Osteoblast (primary cell): ENCODE results near the gene TAC4. TPM values are rescaled to one million over a fixed set of nuclear protein-coding genes. Genes with fewer than 3 reads are reported as not detected.

Experiments used
- DNase-seq: peaks from one replicate; pipeline ENCODE4 v3.0.0; 2011; ENCODE audit warnings: low spot score, mixed read lengths; ENCODE audit not compliant: insufficient read length; ENCODE audit errors: missing footprints
- H2AFZ ChIP-seq: 2 replicates; pipeline ENCODE4 v1.6.0; 2011; ENCODE audit warnings: mild to moderate bottlenecking, low read length
- H3K27ac ChIP-seq: 2 replicates; pipeline ENCODE4 v1.5.1; 2011; ENCODE audit warnings: mild to moderate bottlenecking, low read depth, low read length, moderate library complexity
- H3K27me3 ChIP-seq: 2 replicates; pipeline ENCODE4 v1.6.0; 2012; ENCODE audit warnings: mild to moderate bottlenecking, control low read depth, inconsistent platforms, low read length, moderate library complexity; ENCODE audit not compliant: insufficient read depth
- H3K36me3 ChIP-seq: 2 replicates; pipeline ENCODE4 v1.5.1; 2011; ENCODE audit warnings: mild to moderate bottlenecking, low read length, control low read depth, moderate library complexity; ENCODE audit not compliant: insufficient read depth
- H3K4me1 ChIP-seq: 2 replicates; pipeline ENCODE4 v1.5.1; 2011; ENCODE audit warnings: mild to moderate bottlenecking, low read length, control low read depth, moderate library complexity; ENCODE audit not compliant: insufficient read depth
- H3K4me2 ChIP-seq: 2 replicates; pipeline ENCODE4 v1.6.0; 2011; ENCODE audit warnings: mild to moderate bottlenecking, low read length; ENCODE audit not compliant: insufficient read depth
- H3K4me3 ChIP-seq: fragments of 200-600 bp; sonication (generic); 3 replicates; pipeline ENCODE4 v1.5.1; 2012; ENCODE audit warnings: mild to moderate bottlenecking, low read length, inconsistent platforms; ENCODE audit not compliant: insufficient read depth
- H3K79me2 ChIP-seq: 2 replicates; pipeline ENCODE4 v1.6.0; 2012; ENCODE audit warnings: mild to moderate bottlenecking, low read length, control low read depth, inconsistent platforms; ENCODE audit not compliant: insufficient read depth
- H3K9me3 ChIP-seq: 2 replicates; pipeline ENCODE4 v1.5.1; 2011; ENCODE audit warnings: low read depth, low read length, control low read depth
- H4K20me1 ChIP-seq: 2 replicates; pipeline ENCODE4 v1.6.0; 2012; ENCODE audit warnings: mild to moderate bottlenecking, low read length, control low read depth; ENCODE audit not compliant: insufficient read depth
- total RNA-seq: library from RNA; depleted of rRNA; stranded (reverse); fragments of >200 nt; gene quantifications from 2 replicates; pipeline ENCODE4 v1.2.3, GENCODE V29; 2012
- TF ChIP-seq, protein P1 (sequence below): IDR thresholded peaks from 2 replicates; pipeline ENCODE4 v1.5.1; 2011; ENCODE audit warnings: mild to moderate bottlenecking, low read depth, low read length, moderate library complexity; ENCODE audit errors: extremely low read depth

The TAC4 gene
- total RNA-seq, 1 donor = not detected

GRCh38 chr17:49821466-49821865 lies 26.4 kb downstream of the TAC4 start:
- Histone ChIP-seq H4K20me1 (no peaks in the 10 kb centered on the region), H3K27me3 (no peaks in the 10 kb centered on the region), H3K4me2 (no peak overlapping the region), H3K36me3 (peaks cover 80% of the 10 kb centered on the region), H3K79me2 (peaks cover 25% of the 10 kb centered on the region), H2AFZ (no peak overlapping the region), H3K27ac (no peak overlapping the region), H3K9me3 (no peaks in the 10 kb centered on the region), H3K4me1 (peaks cover 16% of the 10 kb centered on the region), H3K4me3 (no peak overlapping the region)
- TF ChIP-seq, protein P1, sequence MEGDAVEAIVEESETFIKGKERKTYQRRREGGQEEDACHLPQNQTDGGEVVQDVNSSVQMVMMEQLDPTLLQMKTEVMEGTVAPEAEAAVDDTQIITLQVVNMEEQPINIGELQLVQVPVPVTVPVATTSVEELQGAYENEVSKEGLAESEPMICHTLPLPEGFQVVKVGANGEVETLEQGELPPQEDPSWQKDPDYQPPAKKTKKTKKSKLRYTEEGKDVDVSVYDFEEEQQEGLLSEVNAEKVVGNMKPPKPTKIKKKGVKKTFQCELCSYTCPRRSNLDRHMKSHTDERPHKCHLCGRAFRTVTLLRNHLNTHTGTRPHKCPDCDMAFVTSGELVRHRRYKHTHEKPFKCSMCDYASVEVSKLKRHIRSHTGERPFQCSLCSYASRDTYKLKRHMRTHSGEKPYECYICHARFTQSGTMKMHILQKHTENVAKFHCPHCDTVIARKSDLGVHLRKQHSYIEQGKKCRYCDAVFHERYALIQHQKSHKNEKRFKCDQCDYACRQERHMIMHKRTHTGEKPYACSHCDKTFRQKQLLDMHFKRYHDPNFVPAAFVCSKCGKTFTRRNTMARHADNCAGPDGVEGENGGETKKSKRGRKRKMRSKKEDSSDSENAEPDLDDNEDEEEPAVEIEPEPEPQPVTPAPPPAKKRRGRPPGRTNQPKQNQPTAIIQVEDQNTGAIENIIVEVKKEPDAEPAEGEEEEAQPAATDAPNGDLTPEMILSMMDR = no peak
- no peak for DNase-seq

DNA sequence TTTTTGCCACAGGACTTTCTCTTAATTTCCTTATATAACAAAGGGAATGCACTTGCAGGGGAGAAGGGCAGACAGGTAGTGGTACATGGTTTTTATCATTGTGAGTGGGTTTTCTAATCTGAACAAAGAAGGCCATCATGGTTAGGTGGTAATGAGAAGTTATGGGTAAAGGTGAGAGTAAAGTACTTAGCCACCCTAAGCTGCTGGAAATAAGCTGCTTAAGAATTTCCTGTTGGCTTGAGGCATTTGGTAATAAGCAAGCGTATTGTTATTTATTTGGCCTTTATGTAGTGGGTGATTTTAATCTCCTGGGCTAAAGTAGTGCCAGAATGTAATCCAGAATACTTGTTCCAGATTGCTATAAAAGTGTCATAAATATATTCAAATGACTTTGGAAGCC lies 27.1 kb downstream of the TAC4 start:
- no peak for DNase-seq
- H3K4me2 ChIP-seq = no peak overlapping the region
- TF ChIP-seq, protein P1 = no peak
- H3K36me3 ChIP-seq = peaks cover 78% of the 10 kb centered on the region
- H3K4me3 ChIP-seq = no peak overlapping the region
- H3K9me3 ChIP-seq = no peaks in the 10 kb centered on the region
- peaks cover 26% of the 10 kb centered on the region for H3K79me2 ChIP-seq
- no peaks in the 10 kb centered on the region for H3K27me3 ChIP-seq
- H3K4me1 ChIP-seq = peaks cover 19% of the 10 kb centered on the region
- H3K27ac ChIP-seq = no peak overlapping the region
- H2AFZ ChIP-seq = no peak overlapping the region
- no peaks in the 10 kb centered on the region for H4K20me1 ChIP-seq

GRCh38 chr17:49819651-49820050 lies 28.2 kb downstream of the TAC4 start:
- peaks cover 35% of the 10 kb centered on the region for H3K79me2 ChIP-seq
- no peaks in the 10 kb centered on the region for H3K9me3 ChIP-seq
- H2AFZ ChIP-seq = no peak overlapping the region
- no peaks in the 10 kb centered on the region for H4K20me1 ChIP-seq
- H3K27me3 ChIP-seq = no peaks in the 10 kb centered on the region
- peaks cover 74% of the 10 kb centered on the region for H3K36me3 ChIP-seq
- H3K27ac ChIP-seq = no peak overlapping the region
- no peak for DNase-seq
- peaks cover 25% of the 10 kb centered on the region for H3K4me1 ChIP-seq
- H3K4me2 ChIP-seq = no peak overlapping the region
- no peak overlapping the region for H3K4me3 ChIP-seq
- TF ChIP-seq, protein P1 = no peak

- TF ChIP-seq, protein P1 = no peak
- no peak for DNase-seq
- H2AFZ ChIP-seq = no peak overlapping the region
- no peaks in the 10 kb centered on the region for H3K9me3 ChIP-seq
- peaks cover 38% of the 10 kb centered on the region for H3K79me2 ChIP-seq
- H3K4me1 ChIP-seq = peaks cover 28% of the 10 kb centered on the region
- H4K20me1 ChIP-seq = no peaks in the 10 kb centered on the region
- no peak overlapping the region for H3K27ac ChIP-seq
- no peak overlapping the region for H3K4me2 ChIP-seq
- no peaks in the 10 kb centered on the region for H3K27me3 ChIP-seq
- no peak overlapping the region for H3K4me3 ChIP-seq
- peaks cover 71% of the 10 kb centered on the region for H3K36me3 ChIP-seq
Observed at GRCh38 chr17:49819138-49819537, 28.7 kb downstream of the TAC4 start.
